ENCODE results near the gene SIRT4.

GRCh38 chr12:120331390-120331789 is 29.3 kb downstream of the SIRT4 start:
- no peak for TF ChIP-seq CTCF (conservative IDR thresholded peaks at IDR 0.05; ENCODE audit: low read depth, low read length)
- no peak for TF ChIP-seq EZH2 (IDR thresholded peaks at IDR 0.05; ENCODE audit: low read length, unreplicated experiment)

Data from PC-3 (cell line).